IMR-90 (cell line): Measurements from ENCODE around the gene IDS.
"Not testable (repeated sequence)": the region's sequence is repeated elsewhere in the genome, so short reads cannot be mapped to it uniquely, and the experiment has no call there.

Source experiments
- CHD1 ChIP-seq: IDR thresholded peaks from 2 replicates; pipeline ENCODE4 v1.6.1; 2012; ENCODE audit warnings: low read depth, low read length, improper control_type of control experiment
- MAFK ChIP-seq: IDR thresholded peaks from 2 replicates; pipeline ENCODE4 v1.6.1; 2012; ENCODE audit warnings: low read depth, low read length, improper control_type of control experiment
- POLR2A ChIP-seq: IDR thresholded peaks from 2 replicates; pipeline ENCODE4 v1.6.1; 2012; ENCODE audit warnings: mild to moderate bottlenecking, low read depth, low read length
- RAD21 ChIP-seq: IDR thresholded peaks from 2 replicates; pipeline ENCODE4 v1.6.1; 2012; ENCODE audit warnings: low read length, improper control_type of control experiment
- RFX5 ChIP-seq: IDR thresholded peaks from 2 replicates; pipeline ENCODE4 v1.8.0; 2012; ENCODE audit warnings: low read depth, mild to moderate bottlenecking, low read length, moderate library complexity
- USF2 ChIP-seq: fragments of 150-350 bp; IDR thresholded peaks from 2 replicates; pipeline ENCODE4 v1.6.1; 2017; ENCODE audit warnings: mild to moderate bottlenecking, antibody characterized with exemption, low read length, low read depth
- TF ChIP-seq, protein P1 (sequence below): conservative IDR thresholded peaks from 2 replicates; pipeline ENCODE4 v1.5.1; 2012; ENCODE audit warnings: mild to moderate bottlenecking, low read depth, low read length, improper control_type of control experiment

GRCh38 chrX:149551245-149551938 lies 46.3 kb upstream of the IDS start:
- not testable (repeated sequence) for TF ChIP-seq MAFK, POLR2A, RAD21, CHD1, RFX5, USF2
- TF ChIP-seq, protein P1, sequence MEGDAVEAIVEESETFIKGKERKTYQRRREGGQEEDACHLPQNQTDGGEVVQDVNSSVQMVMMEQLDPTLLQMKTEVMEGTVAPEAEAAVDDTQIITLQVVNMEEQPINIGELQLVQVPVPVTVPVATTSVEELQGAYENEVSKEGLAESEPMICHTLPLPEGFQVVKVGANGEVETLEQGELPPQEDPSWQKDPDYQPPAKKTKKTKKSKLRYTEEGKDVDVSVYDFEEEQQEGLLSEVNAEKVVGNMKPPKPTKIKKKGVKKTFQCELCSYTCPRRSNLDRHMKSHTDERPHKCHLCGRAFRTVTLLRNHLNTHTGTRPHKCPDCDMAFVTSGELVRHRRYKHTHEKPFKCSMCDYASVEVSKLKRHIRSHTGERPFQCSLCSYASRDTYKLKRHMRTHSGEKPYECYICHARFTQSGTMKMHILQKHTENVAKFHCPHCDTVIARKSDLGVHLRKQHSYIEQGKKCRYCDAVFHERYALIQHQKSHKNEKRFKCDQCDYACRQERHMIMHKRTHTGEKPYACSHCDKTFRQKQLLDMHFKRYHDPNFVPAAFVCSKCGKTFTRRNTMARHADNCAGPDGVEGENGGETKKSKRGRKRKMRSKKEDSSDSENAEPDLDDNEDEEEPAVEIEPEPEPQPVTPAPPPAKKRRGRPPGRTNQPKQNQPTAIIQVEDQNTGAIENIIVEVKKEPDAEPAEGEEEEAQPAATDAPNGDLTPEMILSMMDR: not testable (repeated sequence)
